AG08396 (cell line): ENCODE results near the gene MRS2.
A peak's percentile ranks its signal among the peaks of the same experiment; 100 is the strongest.
"Not testable (repeated sequence)": the region's sequence is repeated elsewhere in the genome, so short reads cannot be mapped to it uniquely, and the experiment has no call there.

Experiments
- DNase-seq: peaks from one replicate; pipeline ENCODE4 v3.0.0; 2012; ENCODE audit warnings: low spot score, mixed read lengths

The MRS2 gene

DNA sequence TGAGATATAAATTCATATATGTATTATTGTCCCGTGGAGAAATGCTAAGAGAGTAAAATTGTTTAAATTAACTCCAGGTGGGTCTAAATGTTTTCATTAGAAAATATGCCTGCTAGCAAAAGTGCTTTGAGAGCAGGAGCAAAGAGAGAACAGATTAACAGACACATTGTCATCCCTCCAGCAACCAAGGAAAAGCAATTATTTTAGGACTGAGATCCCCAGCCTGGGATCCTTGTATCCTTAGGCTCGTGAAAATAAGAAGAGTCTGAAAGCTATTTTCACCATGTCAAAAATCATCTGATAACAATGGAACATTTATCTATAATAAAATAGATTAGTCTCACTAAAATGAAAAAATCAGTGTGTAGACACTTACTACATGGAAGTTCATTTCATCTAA lies 11.5 kb upstream of the MRS2 start:
- DNase-seq, result no peak

DNA sequence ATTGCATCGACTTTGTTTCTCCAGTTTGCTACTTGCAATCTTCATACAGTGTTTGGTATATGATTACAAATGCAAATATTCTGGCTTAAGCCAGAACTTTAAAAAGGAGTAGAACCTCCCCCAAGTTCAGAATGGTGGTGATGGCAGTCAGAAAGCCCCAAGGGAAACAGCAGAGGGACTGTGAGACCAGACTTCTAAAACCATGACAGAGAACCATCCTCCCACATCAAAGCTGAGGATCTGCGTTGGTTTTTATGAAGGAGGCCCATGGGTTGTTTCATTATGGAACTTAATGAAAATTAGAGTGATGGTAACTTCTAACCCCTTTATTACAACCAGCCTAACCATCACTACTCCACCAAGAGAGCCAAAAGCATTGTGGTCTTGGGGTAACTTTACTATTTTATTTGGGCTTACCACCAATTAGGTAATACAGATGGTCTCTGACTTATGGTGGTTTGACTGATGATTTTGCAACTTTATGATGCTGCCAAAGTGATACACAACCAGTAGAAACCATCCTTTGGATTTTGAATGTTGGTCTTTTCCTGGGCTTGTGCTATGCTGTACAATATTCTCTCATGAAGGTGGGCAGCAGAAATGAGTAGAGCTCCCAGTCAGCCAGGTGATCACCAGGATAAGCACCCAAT lies 10.9 kb upstream of the MRS2 start:
- no peak for DNase-seq

DNA sequence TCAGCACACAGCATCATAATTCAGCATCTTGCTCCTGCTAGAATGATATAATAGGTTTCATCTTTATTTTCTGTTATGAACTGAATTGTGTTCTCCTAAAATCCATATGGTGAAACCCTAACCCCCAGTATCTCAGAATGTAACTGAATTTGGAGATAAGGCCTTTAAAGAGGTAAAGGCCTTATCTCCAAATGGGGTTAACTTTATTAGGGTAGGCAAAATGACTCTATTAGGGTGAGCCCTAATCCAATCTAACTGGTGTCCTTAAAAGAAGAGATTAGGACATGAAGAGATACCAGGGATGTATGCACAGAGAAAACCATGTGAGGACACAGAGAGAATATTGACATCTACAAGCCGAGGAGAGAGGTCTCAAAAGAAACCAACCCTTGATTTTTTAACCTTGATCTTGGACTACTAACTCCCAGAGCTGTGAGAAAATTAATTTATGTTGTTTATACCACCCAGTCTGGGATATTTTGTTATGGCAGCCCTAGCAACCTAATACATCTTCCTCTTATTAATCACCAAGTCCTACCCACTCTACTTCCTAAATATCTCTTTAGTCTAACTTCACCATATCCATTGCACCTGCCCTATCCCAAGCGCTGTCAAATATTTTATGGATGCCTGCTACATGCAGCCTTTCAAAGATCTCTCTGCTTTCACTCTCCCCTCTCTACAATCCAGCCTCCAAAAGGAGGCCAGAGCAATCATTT lies 8.5 kb upstream of the MRS2 start:
- DNase-seq, result no peak

DNA sequence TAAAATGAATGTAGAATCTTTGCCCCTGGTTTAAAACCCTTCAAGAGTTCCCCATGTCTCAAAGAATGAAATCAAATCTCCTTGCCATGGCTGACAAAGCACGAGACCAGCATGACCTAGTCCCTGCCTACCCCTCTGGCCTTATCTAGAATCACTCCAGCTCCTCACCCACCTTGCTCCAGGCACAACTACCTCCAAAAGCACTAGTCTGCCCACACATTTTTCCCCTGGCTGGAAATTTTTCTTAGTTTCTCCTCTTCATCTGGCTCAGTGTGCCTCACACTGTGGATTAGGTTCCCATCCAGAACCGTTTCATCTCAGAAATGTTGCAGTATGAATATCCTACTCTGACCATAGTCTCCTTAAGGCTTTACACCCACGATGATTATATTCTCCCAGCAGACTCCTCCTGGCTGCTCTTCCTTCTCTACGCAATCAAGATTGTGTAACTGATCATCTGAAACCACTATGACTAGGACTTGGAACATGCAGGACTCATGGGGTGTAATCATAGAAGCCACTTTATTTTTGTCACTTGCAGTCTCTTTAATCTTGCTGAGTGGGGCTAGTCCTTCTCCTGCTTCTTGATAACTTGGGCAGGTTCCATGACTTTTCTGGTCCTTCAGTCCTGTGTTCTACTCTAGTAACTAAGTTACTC lies 7.8 kb upstream of the MRS2 start:
- peak; percentile 79 for DNase-seq

DNA sequence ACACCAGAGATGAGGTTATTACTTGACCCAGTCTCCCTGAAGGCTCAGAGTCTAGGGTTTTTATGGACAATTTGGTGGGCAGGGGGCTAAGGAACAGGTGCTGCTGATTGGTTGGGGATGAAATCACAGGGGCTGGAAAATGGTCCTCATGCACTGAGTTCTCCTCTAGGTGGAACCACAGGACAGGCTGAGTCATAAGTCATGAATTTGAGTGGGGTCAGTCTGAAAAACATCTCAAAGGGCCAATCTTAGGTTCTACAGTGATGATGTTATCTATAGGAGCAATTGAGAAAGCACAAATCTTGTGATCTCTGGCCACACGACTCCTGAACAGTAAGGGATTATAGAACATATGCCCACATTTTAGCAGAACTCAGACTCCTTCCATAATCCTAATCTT lies 5.9 kb upstream of the MRS2 start:
- DNase-seq, result no peak

DNA sequence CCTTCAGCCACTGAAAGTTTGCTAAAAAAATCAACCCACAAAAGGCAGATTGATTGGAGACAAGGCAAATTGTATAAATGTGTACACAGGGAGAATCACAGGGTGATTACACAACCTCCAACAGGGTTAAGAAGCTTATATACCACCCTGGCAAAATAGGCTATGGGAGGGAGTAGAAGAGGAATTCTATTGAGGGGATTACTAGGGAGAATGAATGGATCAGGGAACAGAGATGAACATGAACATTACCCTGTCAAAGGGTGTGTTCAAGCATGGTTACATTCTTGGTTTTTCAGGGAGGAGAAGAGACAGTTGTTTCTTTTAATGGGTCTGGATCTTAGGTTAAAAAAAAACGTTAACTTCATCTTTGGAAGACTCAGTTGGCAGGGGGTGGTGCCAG lies 5.1 kb upstream of the MRS2 start:
- DNase-seq, result no peak

DNA sequence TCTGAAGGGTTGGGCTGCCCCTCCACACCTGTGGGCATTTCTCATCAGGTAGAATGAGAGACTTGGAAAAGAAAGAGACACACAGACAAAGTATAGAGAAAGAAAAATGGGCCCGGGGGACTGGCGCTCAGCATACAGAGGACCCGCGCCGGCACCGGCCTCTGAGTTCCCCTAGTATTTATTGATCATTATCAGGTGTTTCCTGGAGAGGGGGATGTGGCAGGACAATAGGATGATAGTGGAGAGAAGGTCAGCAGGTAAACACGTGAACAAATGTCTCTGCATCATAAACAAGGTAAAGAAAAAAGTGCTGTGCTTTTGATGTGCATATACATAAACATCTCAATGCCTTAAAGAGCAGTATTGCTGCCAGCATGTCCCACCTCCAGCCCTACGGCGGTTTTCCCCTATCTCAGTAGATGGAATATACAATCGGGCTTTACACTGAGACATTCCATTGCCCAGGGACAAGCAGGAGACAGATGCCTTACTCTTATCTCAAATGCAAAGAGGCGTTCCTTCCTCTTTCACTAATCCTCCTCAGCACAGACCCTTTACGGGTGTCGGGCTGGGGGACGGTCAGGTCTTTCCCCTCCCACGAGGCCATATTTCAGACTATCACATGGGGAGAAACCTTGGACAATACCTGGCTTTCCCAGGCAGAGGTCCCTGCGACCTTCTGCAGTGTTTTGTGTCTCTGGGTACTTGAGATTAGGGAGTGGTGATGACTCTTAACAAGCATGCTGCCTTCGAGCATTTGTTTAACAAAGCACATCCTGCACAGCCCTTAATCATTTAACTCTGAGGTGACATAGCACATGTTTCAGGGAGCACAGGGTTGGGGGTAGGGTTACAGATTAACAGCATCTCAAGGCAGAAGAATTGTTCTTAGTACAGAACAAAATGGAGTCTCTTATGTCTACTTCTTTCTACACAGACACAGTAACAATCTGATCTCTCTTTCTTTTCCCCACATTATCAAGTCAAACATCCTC lies 2.4 kb upstream of the MRS2 start:
- DNase-seq, result not testable (repeated sequence)

DNA sequence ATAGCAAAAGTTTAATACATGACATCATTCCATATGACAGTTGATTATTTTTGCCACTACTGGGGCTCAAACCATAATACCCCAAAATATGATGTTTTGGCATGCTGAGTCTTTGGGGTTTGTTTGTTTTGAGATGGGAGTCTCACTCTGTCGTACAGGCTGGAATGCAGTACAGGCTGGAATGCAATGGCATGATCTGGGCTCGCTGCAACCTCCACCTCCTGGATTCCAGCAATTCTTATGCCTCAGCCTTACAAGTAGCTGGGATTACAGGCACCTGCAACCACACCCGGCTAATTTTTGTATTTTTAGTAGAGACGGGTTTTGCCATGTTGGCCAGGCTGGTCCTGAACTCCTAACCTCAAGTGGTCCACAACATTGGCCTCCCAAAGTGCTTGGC lies 1.3 kb upstream of the MRS2 start:
- DNase-seq, result no peak

DNA sequence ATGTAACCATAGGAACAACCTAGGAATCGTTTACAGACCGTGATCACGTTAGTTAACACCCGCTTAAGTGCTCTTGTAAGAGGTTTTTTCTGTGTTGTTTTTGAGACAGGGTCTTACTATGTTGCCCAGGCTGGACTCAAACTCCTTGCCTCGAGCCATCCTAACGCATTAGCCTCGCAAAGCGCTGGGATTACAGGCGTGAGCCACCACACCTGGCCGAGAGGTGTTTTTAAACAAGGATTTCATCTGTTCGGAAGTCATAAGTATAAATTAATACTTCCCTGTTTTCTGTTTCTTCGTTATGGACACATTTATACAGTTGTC lies 727 bp downstream of the MRS2 start:
- DNase-seq, result no peak

DNA sequence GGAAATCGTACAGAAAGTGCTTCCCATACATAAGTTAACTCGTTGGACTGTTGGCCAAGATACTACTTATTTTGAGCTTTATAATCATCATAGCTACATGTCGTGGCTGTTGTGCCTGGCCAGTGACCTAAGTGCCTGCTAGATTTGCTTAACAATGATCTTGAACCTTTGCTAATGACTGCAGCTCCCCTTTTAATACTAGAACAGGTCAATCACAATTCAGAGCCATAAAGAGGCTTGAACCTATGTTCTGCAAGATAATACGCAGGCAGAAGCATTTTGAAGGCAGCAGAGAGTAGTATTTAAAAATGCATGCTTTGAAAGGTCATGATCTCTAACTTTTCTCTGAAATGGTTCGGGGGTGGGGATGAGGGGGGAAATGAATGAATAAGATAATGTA lies 2.5 kb downstream of the MRS2 start:
- DNase-seq, result no peak

DNA sequence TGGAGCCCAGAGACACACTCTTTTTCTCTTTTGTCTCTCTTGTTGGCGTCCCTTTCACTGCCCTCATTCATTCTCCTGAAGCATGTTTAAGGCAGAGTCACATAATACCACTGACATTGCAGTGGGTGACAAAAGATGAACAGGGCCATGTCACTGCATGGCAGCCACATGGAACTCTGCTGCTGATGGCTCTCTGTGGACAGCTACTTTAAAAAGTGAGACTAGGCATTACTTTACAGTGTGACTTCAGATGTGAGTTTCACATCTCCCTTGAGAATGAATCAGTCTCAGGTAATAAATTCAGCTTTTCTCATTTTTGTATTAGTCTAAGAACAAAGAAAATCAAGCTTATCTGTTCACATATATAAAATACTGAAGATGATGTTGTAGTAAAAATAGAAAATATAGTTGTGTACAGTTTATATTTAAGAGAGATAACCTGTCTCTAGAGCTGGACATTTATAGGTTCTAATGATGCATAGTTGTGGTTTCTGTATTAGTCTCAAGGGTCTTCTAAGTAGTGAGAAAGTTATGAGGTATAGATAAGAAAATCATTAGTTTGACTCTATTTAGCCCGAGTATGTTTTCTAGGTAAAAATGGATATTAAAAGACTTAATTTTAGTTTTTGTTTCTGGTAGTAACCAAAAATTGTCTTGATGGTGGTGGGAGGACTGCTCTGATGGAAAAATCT lies 6.1 kb downstream of the MRS2 start:
- no peak for DNase-seq

DNA sequence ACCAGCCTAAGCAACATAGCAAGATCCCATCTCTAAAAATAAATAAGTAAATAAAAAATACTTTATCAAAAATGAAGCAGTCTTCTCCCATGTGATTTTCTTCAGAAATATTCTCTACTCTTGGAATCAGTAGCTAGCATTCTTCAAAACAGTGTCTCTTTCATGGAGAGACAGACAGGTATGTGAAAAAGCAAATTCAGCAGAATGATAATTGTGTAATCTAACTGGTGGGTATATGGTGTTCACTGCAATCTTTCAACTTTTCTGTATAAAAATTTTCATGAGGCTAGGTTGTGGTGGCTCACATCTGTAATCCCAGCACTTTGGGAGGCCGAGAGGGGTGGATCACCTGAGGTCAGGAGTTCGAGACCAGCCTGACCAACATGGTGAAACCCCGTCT lies 7.9 kb downstream of the MRS2 start:
- DNase-seq, result no peak

DNA sequence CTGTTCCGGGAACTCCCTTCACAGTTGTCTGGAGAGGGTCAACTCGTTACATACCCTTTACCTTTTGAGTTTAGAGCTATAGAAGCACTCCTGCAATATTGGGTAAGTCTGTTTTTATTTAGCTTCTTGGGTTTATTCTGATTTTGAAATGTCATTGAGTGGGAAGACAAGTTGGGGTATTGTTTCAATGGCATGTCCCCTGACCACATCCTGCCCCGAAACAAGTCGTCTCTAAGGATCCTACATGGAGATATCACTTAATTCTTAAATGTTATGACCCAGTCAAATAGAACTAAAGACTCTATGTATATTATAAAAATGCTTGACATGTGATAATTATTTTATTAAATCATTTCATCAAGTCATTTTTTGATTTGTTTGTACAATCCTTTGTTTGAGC lies 9.6 kb downstream of the MRS2 start:
- no peak for DNase-seq

DNA sequence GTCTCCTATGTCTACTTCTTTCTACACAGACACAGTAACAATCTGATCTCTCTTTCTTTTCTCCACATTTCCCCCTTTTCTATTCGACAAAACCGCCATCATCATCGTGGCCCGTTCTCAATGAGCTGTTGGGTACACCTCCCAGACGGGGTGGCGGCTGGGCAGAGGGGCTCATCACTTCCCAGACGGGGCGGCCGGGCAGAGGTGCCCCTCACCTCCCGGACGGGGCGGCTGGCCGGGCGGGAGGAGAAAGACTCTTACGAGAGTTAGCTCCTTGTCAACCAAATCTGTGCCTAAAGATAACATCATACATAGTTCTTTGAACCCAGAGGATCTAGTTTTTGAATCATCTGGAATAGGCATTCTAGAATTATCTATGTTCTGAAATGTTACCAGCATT lies 11.8 kb downstream of the MRS2 start:
- not testable (repeated sequence) for DNase-seq

DNA sequence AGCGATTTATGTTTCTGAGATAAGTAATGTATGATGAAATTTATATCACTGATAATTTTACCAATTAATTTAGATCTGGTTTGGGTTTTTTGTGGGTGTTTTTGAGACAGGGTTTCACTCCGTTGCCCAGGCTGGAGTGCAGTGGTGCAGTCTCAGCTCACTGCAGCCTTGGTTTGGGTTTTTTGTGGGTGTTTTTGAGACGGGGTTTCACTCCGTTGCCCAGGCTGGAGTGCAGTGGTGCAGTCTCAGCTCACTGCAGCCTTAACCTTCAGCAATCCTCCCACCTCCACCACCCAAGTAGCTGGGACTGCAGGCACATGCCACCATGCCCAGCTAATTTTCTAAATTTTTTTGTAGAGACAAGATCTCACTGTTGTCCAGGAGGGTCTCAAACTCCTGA lies 13.0 kb downstream of the MRS2 start:
- DNase-seq, result no peak

DNA sequence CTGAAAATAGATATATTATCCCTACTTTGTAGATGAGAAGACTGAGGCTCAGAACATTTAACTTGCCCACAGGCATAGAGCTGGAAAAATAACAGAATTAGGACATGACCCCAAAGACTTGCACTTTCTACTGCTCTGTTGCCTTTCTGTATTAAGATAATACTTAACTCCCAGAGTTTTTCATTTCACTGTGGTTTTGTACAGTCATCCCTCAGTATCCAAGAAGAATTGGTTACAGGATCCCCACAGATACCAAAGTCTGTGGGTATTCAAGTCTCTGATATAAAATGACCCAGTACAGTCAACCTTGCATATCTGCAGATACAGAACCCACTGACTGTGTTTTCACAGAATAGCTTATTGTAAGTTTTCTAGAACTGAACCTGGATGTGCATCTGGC lies 16.8 kb downstream of the MRS2 start:
- DNase-seq, result no peak

DNA sequence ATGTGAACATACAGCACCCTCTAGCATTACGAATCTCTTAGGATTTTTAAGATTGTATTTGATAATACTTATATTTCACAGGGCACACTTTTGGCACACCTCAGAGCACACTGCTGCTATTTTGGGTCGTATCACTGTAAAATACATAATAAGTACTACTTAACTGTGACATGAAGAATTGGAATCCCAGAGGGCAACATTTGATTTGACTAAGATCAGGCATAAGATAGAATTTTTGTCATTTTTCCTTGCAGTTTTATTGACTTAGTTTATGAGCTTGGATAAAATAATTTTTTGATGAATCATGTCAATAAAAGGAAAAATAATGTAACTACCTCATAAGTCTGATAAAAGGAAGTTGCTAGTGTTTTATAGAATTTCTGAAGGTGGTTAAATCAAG lies 22.4 kb downstream of the MRS2 start:
- no peak for DNase-seq

DNA sequence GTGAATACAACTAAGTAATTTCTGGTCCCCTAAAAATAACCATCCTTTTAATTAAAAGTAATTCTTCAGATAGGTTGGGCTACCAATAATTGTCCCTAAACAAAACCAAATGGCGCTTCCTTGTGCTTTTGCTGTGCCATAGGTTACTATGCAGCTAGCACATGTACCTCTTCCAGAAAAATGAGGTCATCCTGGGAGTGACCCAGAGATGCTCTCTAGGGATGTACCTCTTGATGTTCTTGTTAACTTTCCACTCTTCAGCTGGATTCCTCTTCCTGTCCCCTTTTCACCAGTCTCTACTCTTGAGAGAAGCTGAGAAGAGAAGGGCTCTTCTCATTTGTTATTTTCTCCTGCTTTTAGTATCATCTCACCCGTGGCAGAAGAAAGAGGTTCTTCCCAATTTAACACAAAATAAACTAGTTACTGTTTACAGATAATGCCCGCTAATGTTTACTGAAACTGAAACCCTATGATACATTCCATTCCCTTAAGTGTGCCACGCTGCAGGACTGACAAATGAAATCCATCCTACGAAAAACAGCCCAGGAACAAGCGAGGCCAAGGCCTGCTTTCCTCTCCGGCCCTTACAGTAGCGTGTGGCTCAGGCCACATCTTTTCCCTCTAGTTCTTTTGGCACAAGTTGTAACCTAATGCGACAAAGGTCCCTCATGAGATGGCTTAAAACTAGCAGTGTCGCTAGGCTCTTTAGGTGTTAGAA lies 24.2 kb downstream of the MRS2 start:
- no peak for DNase-seq

DNA sequence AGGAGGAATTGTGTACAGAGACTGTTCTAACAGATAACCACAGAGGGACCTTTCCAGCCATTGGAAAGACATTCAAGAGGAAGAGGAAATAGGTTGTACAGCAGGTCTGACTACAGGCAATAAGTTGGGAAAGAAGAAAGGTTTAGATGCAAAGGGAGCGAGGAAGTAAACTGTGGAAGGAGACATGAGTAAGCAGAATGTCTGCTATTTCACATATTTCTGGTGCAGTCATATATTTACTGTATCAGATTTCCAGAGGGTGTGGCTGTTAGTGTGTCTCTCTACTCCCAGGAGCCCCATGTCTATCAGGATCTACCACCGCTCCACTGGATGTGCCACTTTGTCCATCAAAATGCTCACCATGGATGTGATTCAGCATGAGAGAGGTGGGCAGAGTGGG lies 25.9 kb downstream of the MRS2 start:
- peak; percentile 52 for DNase-seq

DNA sequence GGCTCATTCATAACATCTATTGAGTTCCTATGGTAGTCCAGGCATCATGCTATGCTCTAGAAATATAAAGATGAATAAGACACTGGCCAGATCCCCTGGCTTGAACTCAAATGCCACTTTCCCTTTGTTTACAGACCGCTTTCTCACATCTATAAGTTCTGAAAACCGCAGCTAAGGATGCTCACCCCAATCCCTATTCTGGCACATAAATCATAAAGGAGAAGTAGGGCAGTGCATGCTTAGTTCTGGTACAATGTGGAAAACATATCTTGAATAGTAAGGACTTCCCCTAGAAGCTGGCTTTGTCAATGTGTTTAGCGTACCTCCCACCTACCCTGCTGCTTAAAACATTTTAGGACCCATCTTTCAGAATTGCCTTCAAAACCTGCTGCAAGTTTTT lies 26.4 kb downstream of the MRS2 start:
- DNase-seq, result no peak

DNA sequence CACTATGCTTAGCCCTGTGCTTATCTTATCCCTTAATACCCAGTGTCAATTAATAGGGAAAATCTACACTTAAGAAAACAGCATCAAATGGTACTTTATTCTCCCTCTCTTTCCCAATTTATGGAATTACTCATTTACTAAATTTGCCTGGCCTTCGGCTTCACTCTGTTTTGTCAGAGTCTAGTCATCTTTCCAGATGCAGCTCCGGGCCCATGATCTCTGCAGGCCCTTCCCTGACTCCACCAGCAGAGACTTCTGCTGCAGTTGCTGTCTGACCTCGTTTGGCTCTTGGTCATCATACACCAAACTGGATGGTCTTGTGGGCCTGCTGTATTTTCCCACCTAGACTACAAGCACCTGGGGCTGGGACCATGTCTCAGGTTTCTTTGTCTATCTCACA lies 27.4 kb downstream of the MRS2 start:
- no peak for DNase-seq
